ENCODE data around the gene PPARG.
"Not testable (repeated sequence)": the region's sequence is repeated elsewhere in the genome, so short reads cannot be mapped to it uniquely, and the experiment has no call there.

Gene PPARG

GRCh38 chr3:12258911-12259310 is 30.0 kb upstream of the PPARG start:
- Histone ChIP-seq H3K9me3 (ENCODE audit: control insufficient read depth, insufficient read depth, low read length) (no peaks in the 10 kb centered on the region), H3K4me2 (ENCODE audit: low read length) (no peak overlapping the region), H3K4me1 (ENCODE audit: control insufficient read depth, low read length) (no peaks in the 10 kb centered on the region), H3K27me3 (ENCODE audit: control insufficient read depth, low read length) (no peaks in the 10 kb centered on the region), H3F3A (ENCODE audit: control insufficient read depth, insufficient read depth) (no peaks in the 10 kb centered on the region), H3K27ac (ENCODE audit: low read depth, low read length) (no peak overlapping the region), H4K20me1 (ENCODE audit: control insufficient read depth, insufficient read depth, low read depth, low read length) (no peaks in the 10 kb centered on the region), H3K79me2 (ENCODE audit: control insufficient read depth, low read length) (no peaks in the 10 kb centered on the region), H3K9me2 (replicated peaks; ENCODE audit: control insufficient read depth, low read length) (no peaks in the 10 kb centered on the region), H3K36me3 (ENCODE audit: control insufficient read depth, low read length) (no peaks in the 10 kb centered on the region), H3K4me3 (ENCODE audit: low read length) (no peak overlapping the region)
- TF ChIP-seq EZH2phosphoT487 (IDR thresholded peaks at IDR 0.05; ENCODE audit: borderline replicate concordance, low read length): no peak
- no peak for TF ChIP-seq CTCF (IDR thresholded peaks at IDR 0.05; ENCODE audit: low read depth, low read length, poor library complexity, severe bottlenecking)

GRCh38 chr3:12262173-12262572 is 26.7 kb upstream of the PPARG start:
- not testable (repeated sequence) for H3K27me3 ChIP-seq (ENCODE audit: control insufficient read depth, low read length); H3K4me2 ChIP-seq (ENCODE audit: low read length); H3F3A ChIP-seq (ENCODE audit: control insufficient read depth, insufficient read depth); H3K4me1 ChIP-seq (ENCODE audit: control insufficient read depth, low read length); H3K9me2 ChIP-seq (replicated peaks; ENCODE audit: control insufficient read depth, low read length); H4K20me1 ChIP-seq (ENCODE audit: control insufficient read depth, insufficient read depth, low read depth, low read length); H3K9me3 ChIP-seq (ENCODE audit: control insufficient read depth, insufficient read depth, low read length); H3K36me3 ChIP-seq (ENCODE audit: control insufficient read depth, low read length); H3K4me3 ChIP-seq (ENCODE audit: low read length); H3K79me2 ChIP-seq (ENCODE audit: control insufficient read depth, low read length); H3K27ac ChIP-seq (ENCODE audit: low read depth, low read length)

DNA sequence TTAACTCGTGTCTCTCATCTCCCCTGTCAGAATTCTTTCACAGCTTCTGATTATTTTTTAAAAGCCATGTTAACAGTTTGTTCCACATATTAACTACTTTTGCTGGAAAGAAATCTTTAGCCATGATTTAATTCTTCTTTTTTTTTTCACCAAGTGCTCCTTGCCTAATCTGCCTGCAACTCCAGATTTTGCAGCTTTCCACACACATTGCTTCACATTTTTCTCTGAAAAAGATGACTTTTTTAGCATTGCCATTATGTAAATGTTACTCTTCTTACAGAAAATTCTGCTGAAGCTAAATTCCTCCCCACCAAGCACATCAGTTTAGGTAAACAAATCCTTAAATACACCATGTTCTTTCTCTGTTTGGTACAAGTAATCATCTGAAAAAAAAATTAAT is 23.4 kb upstream of the PPARG start:
- no peaks in the 10 kb centered on the region for H3K9me2 ChIP-seq (replicated peaks; ENCODE audit: control insufficient read depth, low read length)
- no peak overlapping the region for H3K4me3 ChIP-seq (ENCODE audit: low read length)
- no peaks in the 10 kb centered on the region for H3K9me3 ChIP-seq (ENCODE audit: control insufficient read depth, insufficient read depth, low read length)
- no peaks in the 10 kb centered on the region for H4K20me1 ChIP-seq (ENCODE audit: control insufficient read depth, insufficient read depth, low read depth, low read length)
- TF ChIP-seq CTCF (IDR thresholded peaks at IDR 0.05; ENCODE audit: low read depth, low read length, poor library complexity, severe bottlenecking): no peak
- TF ChIP-seq EZH2phosphoT487 (IDR thresholded peaks at IDR 0.05; ENCODE audit: borderline replicate concordance, low read length): no peak
- no peaks in the 10 kb centered on the region for H3F3A ChIP-seq (ENCODE audit: control insufficient read depth, insufficient read depth)
- no peaks in the 10 kb centered on the region for H3K4me1 ChIP-seq (ENCODE audit: control insufficient read depth, low read length)
- peaks cover 4% of the 10 kb centered on the region; the same call in 1 of the 2 replicates for H3K27me3 ChIP-seq (ENCODE audit: control insufficient read depth, low read length)
- H3K36me3 ChIP-seq (ENCODE audit: control insufficient read depth, low read length): no peaks in the 10 kb centered on the region
- H3K4me2 ChIP-seq (ENCODE audit: low read length): no peak overlapping the region
- no peaks in the 10 kb centered on the region for H3K79me2 ChIP-seq (ENCODE audit: control insufficient read depth, low read length)
- H3K27ac ChIP-seq (ENCODE audit: low read depth, low read length): no peak overlapping the region

DNA sequence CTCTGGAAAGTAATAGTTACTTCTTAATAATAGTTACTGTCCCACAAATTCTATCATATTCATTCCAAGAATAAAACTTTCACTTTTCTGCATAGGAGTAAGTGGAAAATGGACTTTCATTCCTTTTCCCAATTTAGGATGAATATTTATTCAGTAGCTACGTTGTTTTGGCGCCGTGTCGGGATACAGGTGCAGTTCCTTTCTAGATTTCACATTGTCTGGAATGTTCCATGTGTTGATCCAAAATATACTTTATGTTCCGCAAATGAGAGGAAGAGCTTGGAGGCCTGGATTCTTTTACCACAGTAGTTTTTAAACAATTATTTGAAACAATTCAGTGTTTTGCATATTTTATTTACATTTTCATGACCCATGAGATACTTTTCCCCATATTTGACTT is 22.8 kb upstream of the PPARG start:
- Histone ChIP-seq H3K36me3 (ENCODE audit: control insufficient read depth, low read length) (no peaks in the 10 kb centered on the region), H3K9me2 (replicated peaks; ENCODE audit: control insufficient read depth, low read length) (no peaks in the 10 kb centered on the region), H3F3A (ENCODE audit: control insufficient read depth, insufficient read depth) (no peaks in the 10 kb centered on the region), H3K4me2 (ENCODE audit: low read length) (no peak overlapping the region), H3K27ac (ENCODE audit: low read depth, low read length) (no peak overlapping the region), H4K20me1 (ENCODE audit: control insufficient read depth, insufficient read depth, low read depth, low read length) (no peaks in the 10 kb centered on the region), H3K4me1 (ENCODE audit: control insufficient read depth, low read length) (no peaks in the 10 kb centered on the region), H3K27me3 (ENCODE audit: control insufficient read depth, low read length) (peaks cover 4% of the 10 kb centered on the region; the same call in 1 of the 2 replicates), H3K9me3 (ENCODE audit: control insufficient read depth, insufficient read depth, low read length) (no peaks in the 10 kb centered on the region), H3K79me2 (ENCODE audit: control insufficient read depth, low read length) (no peaks in the 10 kb centered on the region), H3K4me3 (ENCODE audit: low read length) (no peak overlapping the region)
- TF ChIP-seq CTCF (IDR thresholded peaks at IDR 0.05; ENCODE audit: low read depth, low read length, poor library complexity, severe bottlenecking) (no peak), EZH2phosphoT487 (IDR thresholded peaks at IDR 0.05; ENCODE audit: borderline replicate concordance, low read length) (no peak)

All from DOHH2 (cell line).